SK-N-SH (cell line): ENCODE measurements around the gene BSPRY. TPM values are rescaled to one million over a fixed set of nuclear protein-coding genes. Genes with fewer than 3 reads are reported as not detected.

Experiments
- CTCF ChIA-PET: fragments of 300-600, 350-600 bp; formaldehyde crosslinking; extraction: SDS; loops from one replicate; lab custom pipeline; 2021; lab: Yijun Ruan, JAX
- POLR2A ChIA-PET: fragments of 350-600 bp; sonication (Branson Sonifier 250); formaldehyde crosslinking; extraction: SDS; loops from one replicate; lab custom pipeline; 2020; ENCODE audit warnings: antibody characterized with exemption, inconsistent platforms; lab: Yijun Ruan, JAX
- DNase-seq: peaks from one replicate; pipeline ENCODE4 v3.0.0; 2012
- H2AFZ ChIP-seq: fragments of 200-600 bp; sonication (generic); 2 replicates; pipeline ENCODE4 v1.8.1; 2016; ENCODE audit warnings: antibody characterized with exemption, mild to moderate bottlenecking, low read depth
- H3F3A ChIP-seq: fragments of 200-600 bp; sonication (generic); replicated peaks from 2 replicates; pipeline ENCODE3; 2016; ENCODE audit warnings: antibody characterized with exemption, mild to moderate bottlenecking; ENCODE audit not compliant: insufficient read depth
- H3K27ac ChIP-seq, 2 experiments: fragments of 200-500 bp in 1 of 2; fragments of 200-600 bp in 1 of 2; sonication (Bioruptor generic) in 1 of 2; sonication (generic), shearing (Covaris generic) in 1 of 2; 2 replicates each; pipeline versions ENCODE4 v1.5.1 to v1.6.1; 2014 to 2016; ENCODE audit warnings: low read depth in 2 of 2, inconsistent platforms in 1 of 2, low read length in 1 of 2, mild to moderate bottlenecking in 1 of 2, mixed read lengths in 1 of 2
- H3K27me3 ChIP-seq: fragments of 200-600 bp; sonication (generic), shearing (Covaris generic); 2 replicates; pipeline ENCODE4 v1.6.1; 2016; ENCODE audit warnings: mixed run types; ENCODE audit not compliant: insufficient read depth
- H3K36me3 ChIP-seq, 2 experiments: fragments of 200-500 bp in 1 of 2; fragments of 200-600 bp in 1 of 2; sonication (Bioruptor generic) in 1 of 2; sonication (generic) in 1 of 2; replicated peaks in 1 of 2; 2 replicates each; pipeline versions ENCODE3 to v1.5.1; 2014 to 2016; ENCODE audit warnings: low read length in 1 of 2, mild to moderate bottlenecking in 1 of 2; ENCODE audit not compliant: insufficient read depth in 2 of 2, control insufficient read depth in 1 of 2
- H3K4me1 ChIP-seq, 2 experiments: fragments of 200-500 bp in 1 of 2; fragments of 200-600 bp in 1 of 2; sonication (Bioruptor generic) in 1 of 2; sonication (generic), shearing (Covaris generic) in 1 of 2; 2 replicates each; pipeline versions ENCODE4 v1.5.1 to v1.6.1; 2014 to 2016; ENCODE audit warnings: low read depth in 1 of 2, low read length in 1 of 2, mixed run types in 1 of 2; ENCODE audit not compliant: insufficient read depth in 2 of 2, control insufficient read depth in 1 of 2
- H3K4me2 ChIP-seq: fragments of 200-600 bp; sonication (generic), shearing (Covaris generic); 2 replicates; pipeline ENCODE4 v1.6.1; 2017; ENCODE audit warnings: mixed run types
- H3K4me3 ChIP-seq, 2 experiments: fragments of 200-500 bp in 1 of 2; fragments of 200-600 bp in 1 of 2; sonication (Bioruptor generic) in 1 of 2; sonication (generic), shearing (Covaris generic) in 1 of 2; 2 replicates each; pipeline versions ENCODE4 v1.5.1 to v1.8.1; 2014 to 2016; ENCODE audit warnings: low read depth in 2 of 2, inconsistent platforms in 1 of 2, low read length in 1 of 2, mild to moderate bottlenecking in 1 of 2, mixed read lengths in 1 of 2, moderate library complexity in 1 of 2
- H3K79me2 ChIP-seq: fragments of 200-600 bp; sonication (generic); 2 replicates; pipeline ENCODE4 v1.8.1; 2017; ENCODE audit warnings: mild to moderate bottlenecking; ENCODE audit not compliant: insufficient read depth
- H3K9ac ChIP-seq: fragments of 200-600 bp; sonication (generic); 2 replicates; pipeline ENCODE4 v1.6.1; 2017; ENCODE audit warnings: mixed run types
- H3K9me2 ChIP-seq: fragments of 200-600 bp; sonication (generic); 2 replicates; pipeline ENCODE4 v1.6.1; 2017; ENCODE audit warnings: mixed run types
- H3K9me3 ChIP-seq: fragments of 200-600 bp; sonication (generic); 2 replicates; pipeline ENCODE4 v1.6.1; 2017; ENCODE audit warnings: mixed run types, mild to moderate bottlenecking, moderate library complexity
- H4K20me1 ChIP-seq: fragments of 200-600 bp; sonication (generic); 2 replicates; pipeline ENCODE4 v1.6.1; 2017; ENCODE audit warnings: mild to moderate bottlenecking, mixed run types; ENCODE audit not compliant: insufficient read depth
- CHD2 ChIP-seq: fragments of 150-350 bp; IDR thresholded peaks from 2 replicates; pipeline ENCODE4 v1.6.1; 2018; ENCODE audit warnings: low read length; ENCODE audit not compliant: partially characterized antibody
- CTCF ChIP-seq: fragments of 200-600 bp; sonication (generic); IDR thresholded peaks from 2 replicates; pipeline ENCODE4 v1.6.1; 2017; ENCODE audit warnings: antibody characterized with exemption, mild to moderate bottlenecking, moderate library complexity
- EP300 ChIP-seq, 2 experiments: IDR thresholded peaks; 2 replicates each; pipeline versions ENCODE4 v1.4.0 to v1.6.1; 2012; ENCODE audit warnings: borderline replicate concordance in 1 of 2, low read depth in 1 of 2, low read length in 1 of 2
- FOSL2 ChIP-seq: IDR thresholded peaks from 2 replicates; pipeline ENCODE4 v1.4.0; 2012; ENCODE audit warnings: low read depth, mild to moderate bottlenecking, moderate library complexity, borderline replicate concordance
- IRF3 ChIP-seq: fragments of 150-350 bp; IDR thresholded peaks from 2 replicates; pipeline ENCODE4 v1.6.1; 2016; ENCODE audit warnings: mild to moderate bottlenecking, low read depth, low read length
- MEF2A ChIP-seq: IDR thresholded peaks from 2 replicates; pipeline ENCODE4 v1.4.0; 2012; ENCODE audit warnings: low read depth, borderline replicate concordance
- PBX3 ChIP-seq: IDR thresholded peaks from 2 replicates; pipeline ENCODE4; 2012
- TCF12 ChIP-seq: IDR thresholded peaks from 2 replicates; pipeline ENCODE4 v1.4.0; 2012
- ZBTB33 ChIP-seq: IDR thresholded peaks from 2 replicates; pipeline ENCODE4 v1.4.0; 2012; ENCODE audit warnings: low read depth, borderline replicate concordance
- WGBS: methylation state at CpG from one replicate; pipeline ENCODE4 v1.1.6; 2017; ENCODE audit warnings: low lambda C conversion rate; 5-methylcytosine and 5-hydroxymethylcytosine counted together
- polyA plus RNA-seq, 3 experiments: library from polyadenylated mRNA; depleted of rRNA; stranded (reverse); fragments of >200 nt; gene quantifications; 2 replicates each; pipeline ENCODE4 v1.2.3, GENCODE V29; 2012
- TF ChIP-seq, protein P1 (sequence below): IDR thresholded peaks from 2 replicates; pipeline ENCODE4 v1.4.0; 2012; ENCODE audit warnings: low read depth
- TF ChIP-seq, protein P2 (sequence below): fragments of 150-350 bp; IDR thresholded peaks from 2 replicates; pipeline ENCODE4 v1.6.1; 2017; ENCODE audit warnings: antibody characterized with exemption, low read length, low read depth, borderline replicate concordance

BSPRY gene
- polyA plus RNA-seq, 1 of the 3 experiments (the other 2 are of a cell fraction) = not detected

DNA sequence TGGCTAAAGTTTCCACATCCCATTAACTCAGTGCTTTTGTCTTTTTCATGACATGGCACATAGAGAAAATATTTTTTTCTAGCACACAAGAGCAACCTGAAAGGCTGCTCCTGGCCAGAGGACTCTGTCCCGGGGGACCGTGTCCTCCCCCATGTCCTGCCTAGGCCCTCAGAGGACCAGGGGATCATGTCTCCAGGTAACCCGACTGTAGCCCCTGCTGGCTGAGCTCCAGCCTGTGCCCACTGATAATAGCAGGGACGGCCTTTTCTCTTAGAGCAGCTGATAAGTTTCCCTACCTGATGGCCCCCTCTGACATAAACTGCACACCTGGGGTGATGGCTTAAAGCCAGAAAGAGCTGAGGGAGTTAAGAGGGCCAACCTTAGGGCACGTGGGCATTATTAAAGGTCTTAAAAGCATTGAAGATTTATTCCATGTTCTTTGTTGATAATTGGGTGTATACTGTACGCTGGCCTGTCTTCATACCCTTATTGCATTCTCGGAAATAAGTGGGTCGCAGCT is 21.5 kb downstream of the BSPRY start:
- H4K20me1 ChIP-seq = no peaks in the 10 kb centered on the region
- CTCF ChIA-PET = interaction anchor here (0.9 kb wide), 1 partner anchor 30 kb away, joined by 5 read pairs; the partner anchor contains the start of gene ALAD
- POLR2A ChIA-PET = no interaction called here

GRCh38 chr9:113372059-113372458 is 22.7 kb downstream of the BSPRY start:
- Histone ChIP-seq H3K36me3 (peaks cover 0 to 14% of the 10 kb centered on the region in 2 experiments), H3K4me1 (peaks cover 0 to 2% of the 10 kb centered on the region in 2 experiments; a peak in 1 of 4 replicates), H3K9me2 (no peaks in the 10 kb centered on the region), H2AFZ (no peak overlapping the region), H3K9me3 (no peaks in the 10 kb centered on the region), H3K27ac (no peak overlapping the region), H3F3A (no peaks in the 10 kb centered on the region), H3K9ac (no peak overlapping the region), H3K4me3 (no peak overlapping the region), H3K27me3 (no peaks in the 10 kb centered on the region), H3K79me2 (no peaks in the 10 kb centered on the region), H4K20me1 (no peaks in the 10 kb centered on the region), H3K4me2 (no peak overlapping the region)
- ChIA-PET CTCF (interaction anchor here (0.9 kb wide), 1 partner anchor 29 kb away, joined by 5 read pairs; the partner anchor contains the start of gene ALAD), POLR2A (interaction anchor here (1.3 kb wide), 1 partner anchor 29 kb away, joined by 3 read pairs; the partner anchor contains the start of gene ALAD)
- TF ChIP-seq, protein P1, sequence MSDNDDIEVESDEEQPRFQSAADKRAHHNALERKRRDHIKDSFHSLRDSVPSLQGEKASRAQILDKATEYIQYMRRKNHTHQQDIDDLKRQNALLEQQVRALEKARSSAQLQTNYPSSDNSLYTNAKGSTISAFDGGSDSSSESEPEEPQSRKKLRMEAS = no peak
- TF ChIP-seq, protein P2, sequence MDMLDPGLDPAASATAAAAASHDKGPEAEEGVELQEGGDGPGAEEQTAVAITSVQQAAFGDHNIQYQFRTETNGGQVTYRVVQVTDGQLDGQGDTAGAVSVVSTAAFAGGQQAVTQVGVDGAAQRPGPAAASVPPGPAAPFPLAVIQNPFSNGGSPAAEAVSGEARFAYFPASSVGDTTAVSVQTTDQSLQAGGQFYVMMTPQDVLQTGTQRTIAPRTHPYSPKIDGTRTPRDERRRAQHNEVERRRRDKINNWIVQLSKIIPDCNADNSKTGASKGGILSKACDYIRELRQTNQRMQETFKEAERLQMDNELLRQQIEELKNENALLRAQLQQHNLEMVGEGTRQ = no peak
- no peak for TF ChIP-seq CHD2
- TF ChIP-seq FOSL2 = no peak
- no peak for TF ChIP-seq ZBTB33
- no peak for TF ChIP-seq EP300 (IDR thresholded peaks at IDR 0.05; ENCODE audit: borderline replicate concordance in 1 of 2, low read depth in 1 of 2, low read length in 1 of 2)
- TF ChIP-seq IRF3 = no peak
- no peak for DNase-seq
- 94% methylated on average over 5 of the region's 5 CpGs for WGBS

More for the DNA sequence above, 21.5 kb downstream of the BSPRY start:
- Histone ChIP-seq H2AFZ (no peak overlapping the region), H3K9me3 (no peaks in the 10 kb centered on the region), H3K27me3 (no peaks in the 10 kb centered on the region), H3K4me2 (no peak overlapping the region), H3K9me2 (no peaks in the 10 kb centered on the region), H3K36me3 (peaks cover 0 to 14% of the 10 kb centered on the region in 2 experiments), H3K79me2 (no peaks in the 10 kb centered on the region), H3K9ac (no peak overlapping the region), H3F3A (no peaks in the 10 kb centered on the region), H3K4me1 (peaks cover 0 to 2% of the 10 kb centered on the region in 2 experiments; a peak in 1 of 4 replicates), H3K4me3 (no peak overlapping the region), H3K27ac (no peak overlapping the region)
- DNase-seq = no peak
- no peak for TF ChIP-seq EP300 (IDR thresholded peaks at IDR 0.05; ENCODE audit: borderline replicate concordance in 1 of 2, low read depth in 1 of 2, low read length in 1 of 2)
- TF ChIP-seq TCF12 = no peak
- no peak for TF ChIP-seq MEF2A
- no peak for TF ChIP-seq CTCF
- no peak for TF ChIP-seq PBX3
- TF ChIP-seq, protein P1 = no peak
- 84% methylated on average over 7 of the region's 8 CpGs for WGBS
